Aorta (tissue), 5 donors: Measurements from ENCODE around the gene IL1RAPL1. TPM values are rescaled to one million over a fixed set of nuclear protein-coding genes. Genes with fewer than 3 reads are reported as not detected.

Experiments used
- ATAC-seq: fragments of 200-7000 bp; cut with Tn5 transposase; one replicate; pipeline ENCODE4 v1.9.1; 2022; ENCODE audit warnings: moderate library complexity; ENCODE audit not compliant: low FRiP score
- DNase-seq, 2 donors: peaks; one replicate each; pipeline ENCODE4 v3.0.0-alpha.2; 2020
- H3K27ac ChIP-seq, 2 donors: one replicate each; pipeline ENCODE4 v1.5.1; 2013; ENCODE audit warnings: low read length in 2 of 2, mild to moderate bottlenecking in 2 of 2, moderate library complexity in 2 of 2, control low read depth in 1 of 2, inconsistent platforms in 1 of 2, low read depth in 1 of 2
- H3K27me3 ChIP-seq, 2 donors: one replicate each; pipeline ENCODE4 v1.6.1; 2013; ENCODE audit warnings: control low read depth in 1 of 2, low read length in 1 of 2, mild to moderate bottlenecking in 1 of 2, moderate library complexity in 1 of 2; ENCODE audit not compliant: insufficient read depth in 2 of 2, control insufficient read depth in 1 of 2
- H3K36me3 ChIP-seq, 2 donors: one replicate each; pipeline ENCODE4 v1.6.1; 2013; ENCODE audit warnings: control low read depth in 1 of 2, low read length in 1 of 2, mild to moderate bottlenecking in 1 of 2; ENCODE audit not compliant: insufficient read depth in 2 of 2, control insufficient read depth in 1 of 2
- H3K4me1 ChIP-seq, 2 donors: one replicate each; pipeline ENCODE4 v1.6.1; 2013; ENCODE audit warnings: low read length in 2 of 2, control low read depth in 1 of 2, mild to moderate bottlenecking in 1 of 2, moderate library complexity in 1 of 2; ENCODE audit not compliant: insufficient read depth in 2 of 2, control insufficient read depth in 1 of 2
- H3K4me3 ChIP-seq, 2 donors: one replicate each; pipeline ENCODE4 v1.5.1; 2013; ENCODE audit warnings: low read length in 2 of 2, control low read depth in 1 of 2, mild to moderate bottlenecking in 1 of 2
- H3K9me3 ChIP-seq: one replicate; pipeline ENCODE4 v1.6.1; 2013; ENCODE audit warnings: mild to moderate bottlenecking, low read length; ENCODE audit not compliant: control insufficient read depth
- WGBS, 2 donors: extraction: QIAGEN DNeasy Blood & Tissue Kit; methylation state at CpG; one replicate each; pipeline ENCODE4 v1.1.7; 2013; 5-methylcytosine and 5-hydroxymethylcytosine counted together
- intact Hi-C, 2 donors: fragments of 100-400 bp; cut with DNase I; formaldehyde crosslinking; loops; one replicate each; pipeline versions ENCODE4 v1.14.2 to v1.15.0; 2022
- polyA plus RNA-seq, 2 donors: library from polyadenylated mRNA; stranded (reverse); fragments of 200-250 nt; gene quantifications; one replicate each; pipeline ENCODE4 v1.2.3, GENCODE V29; 2013
- total RNA-seq, 2 donors: library from RNA; stranded (reverse); fragmentation: NEBNext Ultra II Directional; extraction: Animal tissue kit (Norgen Biotek cat#: 25700); gene quantifications; one replicate each; pipeline ENCODE4 v1.2.1, GENCODE V29; 2021
- donor health status: healthy with polysubstance abuse.
- donor health status: Bipolar disorder and iron deficiency.
- donor health status: DM: no; HTN: no; CAD: no.
- donor health status: DM: no; HTN: no; CAD: no.
- donor health status: DM: yes; HTN: yes; CAD: no.

IL1RAPL1 gene
- total and polyA plus RNA-seq, 4 donors, result 0.24 to 0.26 TPM; not detected in 2

GRCh38 chrX:29553542-29553941, 966.3 kb downstream of the IL1RAPL1 start:
- intact Hi-C loops, result no loop called here
- WGBS, 2 donors, result 64 to 93% methylated on average over 1 of the region's 1 CpG

GRCh38 chrX:29555465-29556091, 968.3 kb downstream of the IL1RAPL1 start:
- Histone ChIP-seq H3K27me3 (no peaks in the 10 kb centered on the region), H3K9me3 (no peaks in the 10 kb centered on the region), H3K4me3 (no peak overlapping the region), H3K4me1 (no peaks in the 10 kb centered on the region), H3K36me3 (no peaks in the 10 kb centered on the region), H3K27ac (no peak overlapping the region)
- no peak for ATAC-seq
- 76 to 100% methylated on average over 1 of the region's 1 CpG for WGBS, 2 donors
- DNase-seq, result no peak
- intact Hi-C loops, result no loop called here

More at GRCh38 chrX:29553542-29553941, 966.3 kb downstream of the IL1RAPL1 start:
- Histone ChIP-seq H3K27me3 (no peaks in the 10 kb centered on the region), H3K27ac (no peak overlapping the region), H3K4me1 (no peaks in the 10 kb centered on the region), H3K9me3 (no peaks in the 10 kb centered on the region), H3K4me3 (no peak overlapping the region), H3K36me3 (no peaks in the 10 kb centered on the region)
- ATAC-seq (no peak), DNase-seq (no peak)

GRCh38 chrX:29560065-29560464, 972.8 kb downstream of the IL1RAPL1 start:
- Histone ChIP-seq H3K27me3 (no peaks in the 10 kb centered on the region), H3K9me3 (no peaks in the 10 kb centered on the region), H3K36me3 (no peaks in the 10 kb centered on the region), H3K4me3 (no peak overlapping the region), H3K27ac (no peak overlapping the region), H3K4me1 (no peaks in the 10 kb centered on the region)
- DNase-seq, result no peak
- no peak for ATAC-seq
- intact Hi-C loops, result no loop called here
- WGBS, 2 donors, result 78 to 84% methylated on average over 1 of the region's 1 CpG

- Histone ChIP-seq H3K4me3 (no peak overlapping the region), H3K4me1 (no peaks in the 10 kb centered on the region), H3K27me3 (no peaks in the 10 kb centered on the region), H3K36me3 (no peaks in the 10 kb centered on the region), H3K9me3 (no peaks in the 10 kb centered on the region), H3K27ac (no peak overlapping the region)
- ATAC-seq, result no peak
- intact Hi-C loops, result no loop called here
- DNase-seq, result no peak
- 43 to 52% methylated on average over 3 of the region's 3 CpGs for WGBS, 2 donors
These were observed 974.2 kb downstream of the IL1RAPL1 start for GRCh38 chrX:29561417-29561816.

GRCh38 chrX:29580560-29580959, 993.3 kb downstream of the IL1RAPL1 start:
- intact Hi-C loops, result no loop called here
- DNase-seq (no peak), ATAC-seq (no peak)
- Histone ChIP-seq H3K36me3 (no peaks in the 10 kb centered on the region), H3K9me3 (no peaks in the 10 kb centered on the region), H3K27ac (no peak overlapping the region), H3K4me1 (no peaks in the 10 kb centered on the region), H3K4me3 (no peak overlapping the region), H3K27me3 (no peaks in the 10 kb centered on the region)
- WGBS, 2 donors, result 69 to 94% methylated on average over 4 of the region's 4 CpGs

DNA sequence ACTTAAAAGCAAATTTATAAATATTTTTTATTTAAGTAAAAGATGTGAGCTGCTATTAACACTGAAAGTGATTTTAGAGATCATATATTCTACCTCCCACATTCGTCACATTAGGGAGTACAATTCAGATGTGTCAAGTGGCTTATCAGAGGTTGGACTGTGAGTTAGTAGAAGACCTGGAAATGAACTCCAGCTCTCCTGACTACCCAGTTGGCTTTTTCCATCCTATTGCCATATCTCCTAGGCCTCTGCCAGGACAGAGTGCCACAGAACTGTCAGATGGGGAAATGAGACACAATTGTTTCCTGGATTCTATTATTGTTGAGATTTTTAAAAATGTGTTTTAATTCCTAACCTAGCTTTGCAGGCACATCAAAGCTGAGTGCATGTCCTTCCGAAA, 994.0 kb downstream of the IL1RAPL1 start:
- Histone ChIP-seq H3K4me3 (no peak overlapping the region), H3K27ac (no peak overlapping the region), H3K27me3 (no peaks in the 10 kb centered on the region), H3K9me3 (no peaks in the 10 kb centered on the region), H3K4me1 (no peaks in the 10 kb centered on the region), H3K36me3 (no peaks in the 10 kb centered on the region)
- ATAC-seq (no peak), DNase-seq (no peak)
- intact Hi-C loops, result no loop called here
- 72 to 75% methylated on average over 2 of the region's 2 CpGs for WGBS, 2 donors

DNA sequence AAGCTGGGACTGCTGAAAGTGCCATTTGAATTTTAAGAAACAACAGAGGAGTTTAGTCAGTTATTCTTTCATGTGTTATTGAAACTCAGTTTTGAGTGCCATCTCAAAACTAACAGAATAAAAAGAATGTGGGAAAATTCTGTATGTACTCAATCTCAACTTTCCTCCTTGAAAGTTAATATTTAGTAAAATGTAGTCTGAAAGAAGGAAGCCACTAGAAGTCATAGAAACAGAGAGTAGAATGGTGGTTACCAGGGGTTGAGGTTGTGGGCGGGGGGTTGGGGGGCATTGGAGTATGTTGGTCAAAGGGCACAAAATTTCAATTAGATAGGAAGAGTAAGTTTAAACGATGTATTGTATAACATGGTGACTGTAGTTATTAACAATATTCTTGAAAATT, 999.9 kb downstream of the IL1RAPL1 start:
- Histone ChIP-seq H3K4me3 (no peak overlapping the region), H3K4me1 (no peaks in the 10 kb centered on the region), H3K27me3 (no peaks in the 10 kb centered on the region), H3K27ac (no peak overlapping the region), H3K36me3 (no peaks in the 10 kb centered on the region), H3K9me3 (no peaks in the 10 kb centered on the region)
- WGBS, 2 donors, result 64 to 94% methylated on average over 2 of the region's 2 CpGs
- DNase-seq, result no peak
- intact Hi-C loops, result no loop called here
- no peak for ATAC-seq

DNA sequence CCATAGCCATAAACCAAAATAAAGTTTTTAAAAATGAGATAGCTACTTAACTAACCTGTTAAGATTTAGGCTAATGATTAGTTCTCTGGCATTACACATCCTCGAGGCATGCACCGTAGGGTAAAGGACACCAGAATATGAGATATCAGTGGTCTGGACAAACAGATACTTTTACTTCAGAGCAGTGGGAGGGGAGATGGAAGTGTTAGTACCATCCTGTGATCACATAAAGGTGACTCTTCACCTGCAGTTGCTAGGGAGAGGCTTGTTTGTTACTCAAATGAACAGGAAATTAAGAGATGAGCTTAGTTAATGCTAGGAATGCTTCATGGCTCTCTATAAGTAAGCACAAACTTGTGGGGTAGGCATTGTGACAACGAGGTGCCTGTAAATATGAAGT, 1003.7 kb downstream of the IL1RAPL1 start:
- Histone ChIP-seq H3K27me3 (no peaks in the 10 kb centered on the region), H3K4me3 (no peak overlapping the region), H3K4me1 (no peaks in the 10 kb centered on the region), H3K9me3 (no peaks in the 10 kb centered on the region), H3K36me3 (no peaks in the 10 kb centered on the region), H3K27ac (no peak overlapping the region)
- intact Hi-C loops, result no loop called here
- 78 to 94% methylated on average over 3 of the region's 3 CpGs for WGBS, 2 donors
- ATAC-seq (no peak), DNase-seq (no peak)

DNA sequence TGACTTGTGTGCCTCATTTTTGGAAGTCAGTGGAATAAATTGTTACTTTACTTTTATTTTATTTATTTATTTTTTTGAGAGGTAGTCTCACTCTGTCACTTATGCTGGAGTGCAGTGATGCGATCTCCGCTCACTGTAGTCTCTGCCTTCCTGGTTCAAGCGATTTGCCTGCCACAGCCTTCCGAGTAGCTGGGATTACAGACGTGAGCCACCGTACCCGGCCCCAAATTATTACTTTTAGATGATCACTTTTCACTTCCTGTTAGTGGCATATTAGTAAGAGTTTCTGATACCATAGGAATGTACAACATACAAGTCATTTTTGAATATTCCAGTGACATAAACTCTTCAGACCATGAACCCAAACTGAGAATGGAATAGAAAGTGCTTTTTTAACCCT, 1017.1 kb downstream of the IL1RAPL1 start:
- H3K27me3 ChIP-seq, result no peaks in the 10 kb centered on the region

More for the DNA sequence above, 1017.1 kb downstream of the IL1RAPL1 start:
- Histone ChIP-seq H3K9me3 (no peaks in the 10 kb centered on the region), H3K27ac (no peak overlapping the region), H3K4me3 (no peak overlapping the region), H3K36me3 (no peaks in the 10 kb centered on the region), H3K4me1 (no peaks in the 10 kb centered on the region)
- intact Hi-C loops, result no loop called here
- WGBS, 2 donors, result 81 to 95% methylated on average over 7 of the region's 7 CpGs
- no peak for DNase-seq
- no peak for ATAC-seq
